G401 (cell line): ENCODE results near the gene CH25H. TPM values are rescaled to one million over a fixed set of nuclear protein-coding genes. Genes with fewer than 3 reads are reported as not detected.

ENCODE experiments used
- DNase-seq: peaks from one replicate; pipeline ENCODE4 v3.0.0-alpha.2; 2015; ENCODE audit warnings: low spot score
- in situ Hi-C: cut with HindIII; loops from 2 replicates; pipeline ENCODE4 v1.10.0; 2016; ENCODE audit warnings: low sequenced_read_pairs, mixed read lengths
- total RNA-seq: library from RNA; depleted of rRNA; stranded (reverse); fragments of >200 nt; shearing (Covaris generic); gene quantifications from 2 replicates; pipeline ENCODE4 v1.2.3, GENCODE V29; 2014

CH25H gene
- total RNA-seq, 1 experiment from 2014 or later, result not detected

DNA sequence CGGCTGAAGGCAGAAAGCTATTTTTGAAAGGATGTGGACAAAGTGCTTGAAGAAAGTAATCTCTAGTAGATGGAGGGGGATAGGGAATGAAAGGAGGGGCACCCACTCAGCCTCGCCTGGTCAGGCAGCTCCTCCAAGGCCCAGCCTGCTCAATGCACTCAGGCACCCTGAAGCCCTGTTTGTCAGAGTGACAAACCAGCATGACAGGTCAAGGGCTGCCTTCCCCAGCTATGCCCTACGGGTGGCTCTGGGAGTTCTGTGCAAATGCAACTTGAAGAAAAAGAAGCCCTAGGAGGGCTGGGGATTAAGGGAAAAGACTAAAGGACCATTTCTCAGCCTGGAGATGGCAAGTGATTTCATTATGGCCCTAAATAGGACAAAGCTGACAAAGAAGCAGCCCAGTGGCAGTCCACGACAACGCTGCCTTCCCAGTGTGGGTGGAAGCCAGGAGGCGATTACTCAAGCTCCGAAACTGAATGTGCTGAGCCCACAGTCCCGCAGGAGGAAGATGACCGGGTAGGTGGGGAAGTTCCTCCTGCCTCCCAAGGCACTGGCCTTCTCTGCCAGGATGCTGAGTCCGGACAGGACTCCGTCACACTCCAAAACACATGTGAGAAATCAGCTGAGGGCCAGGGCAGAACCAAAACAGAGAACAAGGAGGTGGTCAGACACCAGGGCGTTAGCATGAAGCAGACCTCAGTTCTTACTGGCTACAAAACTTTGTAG is 28.1 kb upstream of the CH25H start:
- peak; percentile 28 for DNase-seq
- in situ Hi-C loops, result no loop called here

GRCh38 chr10:89233033-89233432 is 25.9 kb upstream of the CH25H start:
- DNase-seq, result peak; percentile 18
- in situ Hi-C loops, result no loop called here

GRCh38 chr10:89228962-89229361 is 21.8 kb upstream of the CH25H start:
- no peak for DNase-seq
- in situ Hi-C loops, result no loop called here

- peak; percentile 81 for DNase-seq
- in situ Hi-C loops, result no loop called here
These were observed 21.0 kb upstream of the CH25H start for GRCh38 chr10:89228146-89228545.

DNA sequence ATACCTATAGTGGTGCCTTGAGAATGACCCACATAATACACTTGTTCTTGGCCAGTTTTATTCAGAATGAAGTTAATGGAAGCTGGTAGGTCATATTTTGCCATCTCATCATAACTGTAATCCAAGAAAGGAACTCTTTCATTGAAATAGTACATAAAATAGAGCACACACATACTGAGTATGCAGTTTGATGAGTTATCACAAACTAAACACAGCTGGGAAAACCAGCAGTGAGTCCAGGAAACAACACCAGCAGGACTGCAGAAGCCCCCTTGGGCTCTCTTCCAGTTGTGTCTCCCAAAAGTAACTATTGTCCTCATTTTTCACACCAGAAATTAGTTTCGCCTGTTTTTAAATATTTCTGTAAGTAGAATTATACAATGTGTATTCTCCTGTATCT is 19.8 kb upstream of the CH25H start:
- in situ Hi-C loops, result no loop called here
- DNase-seq, result no peak

DNA sequence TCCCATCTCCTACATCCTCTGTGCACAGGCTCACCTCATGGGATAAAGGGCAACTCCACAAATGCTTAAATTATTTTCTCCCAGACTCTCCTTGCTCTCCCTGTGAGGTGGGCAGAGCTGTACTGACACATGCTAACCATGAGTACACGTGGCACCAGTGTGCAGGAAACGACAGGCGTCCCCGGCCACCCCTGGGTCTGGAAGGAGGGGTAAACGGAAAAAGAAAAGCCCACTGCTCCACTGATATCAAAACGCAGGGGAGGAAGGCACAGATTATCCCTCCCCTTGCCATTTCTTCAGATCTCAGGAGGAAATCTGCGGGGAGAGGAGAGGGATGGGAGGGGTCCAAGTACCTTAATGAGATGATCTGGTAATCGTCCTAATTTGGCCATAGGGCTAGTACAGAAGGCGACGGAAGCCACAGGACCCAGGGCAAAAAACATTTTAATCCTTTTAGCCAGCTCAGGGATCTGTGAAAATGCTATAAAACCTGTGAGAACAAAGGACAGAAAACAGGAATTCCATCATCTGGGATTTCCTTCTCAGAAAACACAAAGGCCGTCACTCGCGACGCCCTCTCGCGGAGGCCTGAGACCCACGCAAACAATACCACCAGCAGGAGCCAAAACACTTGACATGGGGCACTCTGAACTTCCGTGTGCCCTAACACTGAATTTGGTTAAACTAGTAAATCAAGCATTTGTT is 17.8 kb upstream of the CH25H start:
- in situ Hi-C loops, result no loop called here
- no peak for DNase-seq

GRCh38 chr10:89221919-89222318 is 14.8 kb upstream of the CH25H start:
- in situ Hi-C loops, result no loop called here

DNA sequence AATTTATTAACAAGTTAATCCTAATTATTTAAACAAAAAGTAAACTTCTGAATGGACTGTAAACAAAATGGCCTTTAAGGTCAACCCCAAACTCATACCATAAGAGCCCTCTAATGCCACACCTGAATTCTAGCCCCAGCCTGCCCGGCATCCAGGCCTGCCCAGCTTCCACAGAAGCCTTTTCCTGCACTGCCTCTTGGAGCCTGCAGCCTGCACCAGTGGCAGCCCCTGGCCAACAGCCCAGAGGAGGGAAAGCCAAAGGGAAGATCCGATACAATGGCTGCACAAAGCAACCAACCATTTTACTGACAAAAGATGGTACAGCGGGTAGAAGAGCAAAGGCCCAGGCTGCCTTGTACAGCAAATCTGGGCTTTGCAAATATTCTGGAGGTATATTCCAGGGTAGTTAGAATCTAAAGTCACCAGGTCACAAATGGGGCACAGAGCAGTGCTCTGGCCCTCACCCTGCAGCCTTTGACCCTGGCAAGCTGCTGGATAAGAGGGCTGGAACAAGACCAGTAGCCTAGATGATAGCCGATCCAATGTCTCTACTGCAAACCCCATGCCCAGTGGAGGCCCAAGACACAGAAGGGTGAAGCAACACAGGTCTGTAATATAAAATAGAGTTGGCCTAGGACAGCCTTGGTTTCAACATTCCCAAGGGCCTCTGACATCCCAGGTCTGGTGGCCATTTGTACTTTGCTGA is 12.5 kb upstream of the CH25H start:
- in situ Hi-C loops, result no loop called here
- peak; percentile 53 for DNase-seq

More at GRCh38 chr10:89221919-89222318, 14.8 kb upstream of the CH25H start:
- no peak for DNase-seq

GRCh38 chr10:89217057-89217990 is 10.2 kb upstream of the CH25H start:
- in situ Hi-C loops, result no loop called here
- DNase-seq, result peak; percentile 85

DNA sequence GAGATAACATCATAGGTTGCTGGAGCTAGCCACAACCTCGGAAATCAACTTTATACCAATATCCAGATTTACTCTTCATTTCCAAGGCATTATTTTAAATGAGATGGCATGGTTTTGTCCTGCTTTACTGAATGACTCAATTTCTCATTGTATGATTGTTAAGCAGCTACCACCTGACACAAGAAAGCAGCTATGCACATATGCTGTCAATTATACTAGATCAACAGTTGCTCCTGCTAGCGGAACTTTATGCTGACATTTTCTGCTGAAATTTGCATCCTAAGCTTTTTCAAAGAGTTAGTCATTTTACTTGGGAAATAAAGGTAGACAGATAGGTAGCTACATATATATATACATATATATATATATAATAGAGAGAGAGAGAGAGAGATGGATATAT is 8.9 kb upstream of the CH25H start:
- in situ Hi-C loops, result no loop called here
- DNase-seq, result no peak

DNA sequence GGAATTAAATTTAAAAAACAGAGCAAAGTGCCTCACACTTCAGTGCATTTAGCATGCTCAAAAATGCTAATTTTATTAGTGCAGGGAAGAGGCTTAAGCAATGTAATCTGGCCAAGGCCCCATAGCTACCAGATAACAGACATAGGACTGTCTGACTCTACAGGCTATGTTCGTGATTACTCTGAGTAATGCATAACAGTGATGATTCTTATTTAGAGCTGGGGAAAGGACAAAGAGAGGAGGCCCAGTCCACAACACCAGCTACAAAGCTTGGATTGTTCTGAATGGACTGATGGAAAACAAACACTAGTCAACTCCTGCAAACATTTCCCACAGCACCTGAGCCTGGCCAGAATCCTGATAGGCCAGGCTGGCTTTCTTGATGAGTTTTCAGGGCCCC is 8.4 kb upstream of the CH25H start:
- DNase-seq, result no peak
- in situ Hi-C loops, result no loop called here

DNA sequence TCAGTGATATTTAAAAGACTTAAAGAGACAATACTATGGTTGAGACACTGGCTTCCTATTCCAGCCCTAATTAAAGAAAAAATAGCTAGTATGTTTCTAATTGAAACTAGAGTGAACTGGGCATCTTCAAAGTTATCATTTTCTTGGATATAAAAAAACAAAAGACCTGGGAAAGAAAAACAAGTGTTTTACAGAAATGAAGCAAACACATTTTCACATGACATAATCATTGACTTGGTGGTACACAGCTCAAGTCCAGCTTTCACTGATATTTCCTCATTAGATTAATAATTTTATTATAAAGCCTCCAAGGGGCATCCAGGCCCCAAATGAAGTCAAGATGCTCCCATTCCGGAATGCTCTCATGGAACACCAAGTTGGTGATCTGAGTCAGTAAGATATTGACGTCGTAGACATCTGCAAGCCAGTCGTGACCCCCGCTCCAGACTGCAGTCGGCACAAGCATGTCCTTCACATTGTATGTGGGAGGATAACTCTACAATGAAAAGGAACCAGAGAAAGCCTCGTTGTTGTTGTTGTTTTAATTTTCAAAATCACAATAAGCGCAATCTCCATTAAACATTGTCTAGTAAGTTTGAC is 7.5 kb upstream of the CH25H start:
- in situ Hi-C loops, result no loop called here
- DNase-seq, result no peak

- in situ Hi-C loops, result no loop called here
- DNase-seq, result peak; percentile 52
These were observed 6.2 kb upstream of the CH25H start for GRCh38 chr10:89213191-89213808.

DNA sequence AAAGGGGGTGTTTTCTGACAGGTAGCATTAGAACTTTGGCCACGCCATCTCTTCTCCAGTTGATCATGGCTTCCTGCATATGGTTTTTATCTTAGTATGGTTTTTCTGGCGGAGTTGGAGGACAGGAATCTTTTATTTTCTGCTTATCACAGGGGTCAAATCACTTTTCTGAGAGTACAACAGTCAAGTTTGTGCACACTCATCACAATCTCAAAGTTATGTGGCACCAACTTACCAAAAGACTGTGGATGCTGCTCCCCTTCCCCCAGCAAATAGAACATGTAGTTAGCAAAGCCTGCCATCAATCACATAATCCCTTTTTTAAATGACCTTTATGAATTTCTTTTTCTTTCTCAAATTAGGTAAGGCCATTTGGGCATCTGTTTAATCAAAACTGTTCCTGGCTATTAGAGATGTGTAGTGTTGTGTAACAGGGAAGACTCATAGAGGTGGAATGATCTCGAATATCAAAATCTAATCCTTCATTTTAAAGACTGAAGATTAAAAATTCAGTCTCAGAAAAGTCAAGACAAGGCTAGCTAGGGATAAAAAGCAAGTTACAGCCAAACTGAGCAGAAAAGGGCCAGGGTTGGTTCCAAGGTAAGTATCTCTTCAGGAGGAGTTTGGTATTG is 3.8 kb upstream of the CH25H start:
- DNase-seq, result no peak
- in situ Hi-C loops, result no loop called here

DNA sequence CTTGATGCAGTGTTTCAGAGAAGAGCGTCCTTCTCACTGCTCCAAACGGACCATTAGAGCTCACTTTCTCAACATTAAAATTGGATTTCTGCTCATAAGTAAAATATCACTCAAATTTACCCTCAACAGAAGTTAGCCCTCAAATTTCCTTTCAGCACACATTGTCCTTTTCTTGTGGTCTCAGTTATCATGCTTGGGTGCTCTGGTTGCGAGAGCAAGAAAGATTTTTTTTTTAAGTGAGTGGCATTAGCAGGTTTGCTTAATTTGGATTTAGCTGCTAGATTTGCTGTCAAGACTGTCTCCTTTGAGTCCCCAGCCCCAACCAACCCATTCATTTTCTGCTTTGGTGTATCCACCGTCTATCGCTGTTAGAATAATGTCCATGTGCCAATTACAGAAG is 2.6 kb upstream of the CH25H start:
- DNase-seq, result no peak
- in situ Hi-C loops, result no loop called here

- peak; percentile 24 for DNase-seq
- in situ Hi-C loops, result no loop called here
These were observed 859 bp upstream of the CH25H start for GRCh38 chr10:89207801-89208551.

DNA sequence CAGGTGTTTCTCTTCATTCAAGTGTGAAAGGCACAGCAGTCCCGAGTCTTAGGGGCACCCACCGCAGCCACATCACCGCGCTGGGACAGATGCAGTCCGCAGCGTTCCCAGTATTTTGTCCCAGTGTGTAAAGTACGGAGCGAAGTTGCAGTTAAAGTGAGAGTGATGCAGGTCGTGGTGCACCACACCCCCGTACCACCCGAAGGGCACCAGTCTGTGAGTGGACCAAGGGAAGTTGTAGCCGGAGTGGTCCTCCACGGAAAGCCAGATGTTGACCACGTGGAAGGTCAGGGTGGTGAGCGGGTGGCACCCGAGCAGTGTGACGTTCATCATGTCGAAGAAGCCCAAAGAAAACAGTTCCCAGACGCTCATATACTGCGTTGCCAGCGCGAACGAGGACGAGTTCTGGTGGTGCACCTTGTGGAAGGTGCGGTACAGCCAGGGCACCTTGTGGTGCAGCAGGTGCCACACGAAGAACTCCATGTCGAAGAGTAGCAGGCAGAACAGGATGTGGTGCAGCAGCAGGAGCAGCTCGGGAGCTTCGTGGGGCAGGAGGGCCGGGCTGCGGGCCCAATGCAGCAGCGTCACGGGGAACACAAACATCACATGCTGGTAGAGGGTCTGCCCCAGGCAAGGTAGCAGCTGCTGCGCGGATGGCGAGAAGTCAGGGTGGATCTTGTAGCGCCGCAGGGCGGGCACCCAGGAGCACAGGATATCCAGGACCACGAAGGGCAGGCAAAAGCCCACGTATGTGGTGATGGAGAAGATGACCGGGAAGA is 526 bp downstream of the CH25H start:
- in situ Hi-C loops, result no loop called here
- DNase-seq, result no peak
